Fibroblast of lung (primary cell): Measurements from ENCODE around the gene AMMECR1. TPM values are rescaled to one million over a fixed set of nuclear protein-coding genes. Genes with fewer than 3 reads are reported as not detected.

Experiments used
- DNase-seq, 2 donors: peaks; one replicate each; pipeline versions ENCODE4 v3.0.0 to v3.0.0-alpha.2; 2010; ENCODE audit warnings: low read depth in 2 of 2
- H2AFZ ChIP-seq: 2 replicates; pipeline ENCODE4 v1.5.1; 2012; ENCODE audit warnings: low read length, control low read depth, inconsistent platforms
- H3K27ac ChIP-seq: 2 replicates; pipeline ENCODE4 v1.5.1; 2011; ENCODE audit warnings: low read length, control low read depth; ENCODE audit not compliant: insufficient read depth
- H3K27me3 ChIP-seq: 2 replicates; pipeline ENCODE4 v1.5.1; 2011; ENCODE audit warnings: mild to moderate bottlenecking, low read length; ENCODE audit not compliant: control insufficient read depth, insufficient read depth
- H3K36me3 ChIP-seq: 2 replicates; pipeline ENCODE4 v1.5.1; 2011; ENCODE audit warnings: low read length; ENCODE audit not compliant: control insufficient read depth, insufficient read depth
- H3K4me1 ChIP-seq: 2 replicates; pipeline ENCODE4 v1.5.1; 2011; ENCODE audit warnings: low read length; ENCODE audit not compliant: control insufficient read depth, insufficient read depth; ENCODE audit errors: extremely low read depth
- H3K4me2 ChIP-seq: 2 replicates; pipeline ENCODE4 v1.5.1; 2011; ENCODE audit warnings: low read length, control low read depth; ENCODE audit not compliant: insufficient read depth; ENCODE audit errors: extremely low read depth
- H3K4me3 ChIP-seq, 4 experiments: fragments of 200-600 bp in 1 of 4; sonication (generic) in 1 of 4; replicated peaks in 1 of 4; 2 replicates each; pipeline ENCODE4 v1.5.1; 2011 to 2016; ENCODE audit warnings: low read length in 4 of 4, low read depth in 3 of 4, mild to moderate bottlenecking in 3 of 4, control low read depth in 2 of 4, inconsistent platforms in 1 of 4, mixed read lengths in 1 of 4; ENCODE audit not compliant: insufficient read depth in 1 of 4; ENCODE audit errors: control extremely low read depth in 1 of 4
- H3K79me2 ChIP-seq: 2 replicates; pipeline ENCODE4 v1.5.1; 2012; ENCODE audit warnings: mild to moderate bottlenecking, low read length, inconsistent platforms; ENCODE audit not compliant: control insufficient read depth, insufficient read depth
- H3K9ac ChIP-seq: 2 replicates; pipeline ENCODE4 v1.5.1; 2011; ENCODE audit warnings: mild to moderate bottlenecking, low read length, control low read depth; ENCODE audit not compliant: insufficient read depth
- H3K9me3 ChIP-seq: 2 replicates; pipeline ENCODE4 v1.5.1; 2012; ENCODE audit warnings: low read depth, low read length; ENCODE audit not compliant: control insufficient read depth, insufficient read depth
- H4K20me1 ChIP-seq: 2 replicates; pipeline ENCODE4 v1.5.1; 2011; ENCODE audit warnings: low read length; ENCODE audit not compliant: control insufficient read depth, insufficient read depth; ENCODE audit errors: extremely low read depth
- CTCF ChIP-seq, 2 donors: IDR thresholded peaks in 1 of 2; conservative IDR thresholded peaks in 1 of 2; 1 replicate in 1 of 2; 2 replicates in 1 of 2; pipeline ENCODE4 v1.5.1; 2011 to 2012; ENCODE audit warnings: low read length in 2 of 2, control low read depth in 1 of 2, inconsistent platforms in 1 of 2, low read depth in 1 of 2, mild to moderate bottlenecking in 1 of 2
- EZH2 ChIP-seq: IDR thresholded peaks from 2 replicates; pipeline ENCODE4 v1.5.1; 2012; ENCODE audit warnings: low read length, control low read depth, mild to moderate bottlenecking; ENCODE audit errors: missing control alignments
- polyA plus RNA-seq, 2 donors: library from polyadenylated mRNA; depleted of rRNA in 1 of 2; stranded (reverse) in 1 of 2; unstranded in 1 of 2; fragments of >200 nt; gene quantifications; 2 replicates each; pipeline ENCODE4 v1.2.1, GENCODE V29; 2011 to 2012; ENCODE audit warnings: missing spikeins in 1 of 2
- total RNA-seq: library from RNA; depleted of rRNA; stranded (reverse); fragments of >200 nt; gene quantifications from 2 replicates; pipeline ENCODE4 v1.2.1, GENCODE V29; 2014

AMMECR1 gene
- total and polyA plus RNA-seq, 2 donors (not counting 1 experiment from before 2014, with no cell fraction given) = 7.6 to 9.2 TPM

GRCh38 chrX:110248578-110248977 is 69.3 kb downstream of the AMMECR1 start:
- H3K9me3 ChIP-seq = no peaks in the 10 kb centered on the region
- no peak for TF ChIP-seq CTCF (conservative IDR thresholded peaks at IDR 0.05 in 1 of 2, IDR thresholded peaks at IDR 0.05 in 1 of 2; ENCODE audit: low read depth in 1 of 2, low read length in 2 of 2)
- no peak for TF ChIP-seq EZH2
- no peaks in the 10 kb centered on the region for H3K79me2 ChIP-seq
- no peaks in the 10 kb centered on the region for H3K4me1 ChIP-seq
- H3K9ac ChIP-seq = no peak overlapping the region
- H4K20me1 ChIP-seq = no peaks in the 10 kb centered on the region
- no peak for DNase-seq
- H3K4me3 ChIP-seq = no peak overlapping the region
- no peak overlapping the region for H2AFZ ChIP-seq
- H3K27me3 ChIP-seq = no peaks in the 10 kb centered on the region
- no peaks in the 10 kb centered on the region for H3K36me3 ChIP-seq
- no peak overlapping the region for H3K4me2 ChIP-seq
- no peak overlapping the region for H3K27ac ChIP-seq

GRCh38 chrX:110245011-110245410 is 72.9 kb downstream of the AMMECR1 start:
- Histone ChIP-seq H3K36me3 (no peaks in the 10 kb centered on the region), H3K27ac (no peak overlapping the region), H3K79me2 (no peaks in the 10 kb centered on the region), H3K9ac (no peak overlapping the region), H4K20me1 (no peaks in the 10 kb centered on the region), H3K4me2 (no peak overlapping the region), H3K27me3 (no peaks in the 10 kb centered on the region), H3K9me3 (no peaks in the 10 kb centered on the region), H3K4me3 (no peak overlapping the region), H3K4me1 (no peaks in the 10 kb centered on the region), H2AFZ (no peak overlapping the region)
- no peak for TF ChIP-seq CTCF (conservative IDR thresholded peaks at IDR 0.05 in 1 of 2, IDR thresholded peaks at IDR 0.05 in 1 of 2; ENCODE audit: low read depth in 1 of 2, low read length in 2 of 2)
- TF ChIP-seq EZH2 = no peak
- DNase-seq = peak; percentile 6 to 20

- Histone ChIP-seq H2AFZ (no peak overlapping the region), H3K79me2 (no peaks in the 10 kb centered on the region), H3K4me1 (no peaks in the 10 kb centered on the region), H3K27ac (no peak overlapping the region), H4K20me1 (no peaks in the 10 kb centered on the region), H3K4me2 (no peak overlapping the region), H3K9ac (no peak overlapping the region), H3K36me3 (no peaks in the 10 kb centered on the region), H3K9me3 (no peaks in the 10 kb centered on the region), H3K27me3 (no peaks in the 10 kb centered on the region), H3K4me3 (no peak overlapping the region)
- DNase-seq = no peak
- TF ChIP-seq CTCF (conservative IDR thresholded peaks at IDR 0.05 in 1 of 2, IDR thresholded peaks at IDR 0.05 in 1 of 2; ENCODE audit: low read depth in 1 of 2, low read length in 2 of 2) (no peak), EZH2 (no peak)
These were observed 75.5 kb downstream of the AMMECR1 start for GRCh38 chrX:110242371-110242770.
